Lower leg skin (tissue), 4 donors: ENCODE measurements around the gene OR52J3. TPM values are rescaled to one million over a fixed set of nuclear protein-coding genes. Genes with fewer than 3 reads are reported as not detected.

ENCODE experiments used
- DNase-seq, 2 donors: peaks; one replicate each; pipeline ENCODE4 v3.0.0-alpha.2; 2019; ENCODE audit warnings: low spot score in 2 of 2
- H3K4me3 ChIP-seq: fragments of 200-600 bp; sonication (generic); 2 replicates; pipeline ENCODE4 v1.5.1; 2017; ENCODE audit warnings: mild to moderate bottlenecking, low read depth; ENCODE audit not compliant: poor library complexity, severe bottlenecking
- POLR2A ChIP-seq, 2 donors: fragments of 450-650 bp; IDR thresholded peaks; one replicate each; pipeline ENCODE4 v1.6.1; 2016 to 2017; ENCODE audit warnings: antibody characterized with exemption in 2 of 2, mild to moderate bottlenecking in 1 of 2, moderate library complexity in 1 of 2
- whole genome bisulfite sequencing, 2 donors: methylation state at CpG; one replicate each; pipeline ENCODE4 v1.1.5; 2018; 5-methylcytosine and 5-hydroxymethylcytosine counted together
- intact Hi-C: fragments of 100-400 bp; cut with DNase I; formaldehyde crosslinking; loops from one replicate; pipeline ENCODE4 v1.15.0; 2023; ENCODE audit warnings: low total_unique reads
- total RNA-seq, 4 donors: library from RNA; depleted of rRNA; stranded (reverse); fragments of >200 nt; gene quantifications; one replicate each; pipeline ENCODE4 v1.1.0, GENCODE V29; 2016
- TF ChIP-seq, protein P1 (sequence below), 3 donors: fragments of 450-650 bp; IDR thresholded peaks; one replicate each; pipeline ENCODE4 v1.5.1; 2016; ENCODE audit warnings: antibody characterized with exemption in 3 of 3, mild to moderate bottlenecking in 3 of 3, moderate library complexity in 2 of 3

Gene OR52J3
- total RNA-seq: not detected

DNA sequence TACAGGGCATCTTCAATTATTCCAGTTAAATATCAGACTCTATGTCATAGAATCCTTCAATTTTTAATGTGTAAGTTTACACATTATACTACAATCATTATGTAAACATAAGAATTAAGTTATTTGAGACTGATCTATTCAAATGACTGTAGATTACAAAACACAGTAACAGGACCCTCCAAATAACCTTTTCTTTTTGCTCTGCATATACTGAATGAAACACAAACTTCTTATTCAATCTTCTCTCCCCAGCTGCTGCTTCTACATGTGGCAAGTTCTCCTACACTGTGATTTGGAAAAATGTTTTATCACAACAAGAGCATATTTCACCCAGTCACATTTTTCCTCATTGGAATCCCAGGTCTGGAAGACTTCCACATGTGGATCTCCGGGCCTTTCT is at the start of gene OR52J3:
Gene OR52J3, plus strand, starts transcription at position 301 of the 400 bp plus-strand sequence. Its CDS starts 0 bp downstream, at position 301.
- no peak for DNase-seq
- TF ChIP-seq POLR2A (IDR thresholded peaks at IDR 0.05): no peak
- TF ChIP-seq, protein P1, sequence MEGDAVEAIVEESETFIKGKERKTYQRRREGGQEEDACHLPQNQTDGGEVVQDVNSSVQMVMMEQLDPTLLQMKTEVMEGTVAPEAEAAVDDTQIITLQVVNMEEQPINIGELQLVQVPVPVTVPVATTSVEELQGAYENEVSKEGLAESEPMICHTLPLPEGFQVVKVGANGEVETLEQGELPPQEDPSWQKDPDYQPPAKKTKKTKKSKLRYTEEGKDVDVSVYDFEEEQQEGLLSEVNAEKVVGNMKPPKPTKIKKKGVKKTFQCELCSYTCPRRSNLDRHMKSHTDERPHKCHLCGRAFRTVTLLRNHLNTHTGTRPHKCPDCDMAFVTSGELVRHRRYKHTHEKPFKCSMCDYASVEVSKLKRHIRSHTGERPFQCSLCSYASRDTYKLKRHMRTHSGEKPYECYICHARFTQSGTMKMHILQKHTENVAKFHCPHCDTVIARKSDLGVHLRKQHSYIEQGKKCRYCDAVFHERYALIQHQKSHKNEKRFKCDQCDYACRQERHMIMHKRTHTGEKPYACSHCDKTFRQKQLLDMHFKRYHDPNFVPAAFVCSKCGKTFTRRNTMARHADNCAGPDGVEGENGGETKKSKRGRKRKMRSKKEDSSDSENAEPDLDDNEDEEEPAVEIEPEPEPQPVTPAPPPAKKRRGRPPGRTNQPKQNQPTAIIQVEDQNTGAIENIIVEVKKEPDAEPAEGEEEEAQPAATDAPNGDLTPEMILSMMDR (IDR thresholded peaks at IDR 0.05): no peak
- 85 to 88% methylated on average over 1 of the region's 1 CpG for whole genome bisulfite sequencing, 2 donors
- no peak within 1 kb of the TSS for H3K4me3 ChIP-seq
- intact Hi-C loops: no loop called here

DNA sequence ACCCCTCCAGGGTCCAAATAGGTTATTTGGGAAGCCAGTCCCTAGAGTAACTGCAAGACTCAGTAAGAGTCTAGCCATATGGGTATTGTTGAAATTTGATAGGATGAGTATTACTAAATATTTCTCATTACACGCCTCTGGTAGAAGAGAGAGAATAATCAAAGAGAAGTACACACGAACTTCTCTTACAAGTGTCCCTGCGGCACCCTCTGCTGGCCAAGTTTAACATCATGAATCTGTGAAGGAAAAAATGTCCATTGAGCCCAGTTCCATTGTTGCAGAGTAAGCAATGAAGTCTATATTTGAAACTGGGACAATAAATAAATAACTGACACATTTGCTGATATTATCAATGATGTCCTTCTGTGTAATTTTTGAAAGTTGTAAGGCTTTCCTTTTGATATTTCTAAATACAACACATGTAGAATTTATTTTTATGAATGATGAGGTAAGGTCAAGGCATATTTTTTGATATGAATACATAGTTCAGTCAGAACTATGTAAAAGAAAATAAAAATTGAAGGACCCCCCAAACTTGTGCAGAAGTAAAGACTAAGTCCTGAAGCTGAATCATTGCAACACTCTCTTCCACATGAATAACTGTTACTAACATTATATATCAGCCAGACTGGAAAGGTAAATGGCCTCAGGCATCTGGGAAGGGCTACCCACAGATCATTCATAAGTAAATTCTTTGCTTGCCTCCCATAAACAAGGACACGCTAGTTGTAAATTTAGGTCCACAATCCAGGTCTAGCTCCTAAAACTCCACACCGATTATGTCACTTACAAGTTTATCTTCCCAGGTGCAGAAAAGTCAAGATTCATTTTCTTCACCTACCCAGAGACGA is 41.7 kb upstream of the OR52J3 start:
- intact Hi-C loops: loop anchor here (5.0 kb wide), 1 partner anchor 817 kb away; no protein-coding TSS in a partner anchor
- H3K4me3 ChIP-seq: no peak overlapping the region
- no peak for DNase-seq
- 22 to 28% methylated on average over 6 of the region's 6 CpGs for WGBS, 2 donors
- TF ChIP-seq, protein P1 (IDR thresholded peaks at IDR 0.05): no peak
- no peak for TF ChIP-seq POLR2A (IDR thresholded peaks at IDR 0.05)

DNA sequence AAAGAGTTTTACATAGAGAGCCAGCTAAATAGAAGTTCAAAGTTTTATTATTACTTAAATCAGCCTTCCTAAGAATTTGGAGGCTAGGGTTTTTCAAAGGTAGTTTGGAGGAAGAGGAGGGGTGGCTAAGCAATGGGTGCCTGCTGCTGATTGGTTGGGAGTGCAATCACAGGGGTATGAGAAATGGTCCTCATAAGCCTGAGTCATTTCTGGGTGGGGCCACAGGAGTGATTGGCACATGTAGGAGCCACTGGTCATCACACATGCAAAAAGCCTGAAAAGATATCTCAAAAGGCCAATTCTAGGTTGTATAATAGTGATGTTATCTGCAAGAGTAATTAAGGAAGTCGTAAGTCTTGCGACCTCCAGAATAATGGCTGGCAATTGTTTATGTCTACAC is 38.8 kb upstream of the OR52J3 start:
- intact Hi-C loops: no loop called here
- DNase-seq: no peak
- no peak overlapping the region for H3K4me3 ChIP-seq
- WGBS, 2 donors: 21 to 57% methylated on average over 2 of the region's 2 CpGs
- TF ChIP-seq, protein P1 (IDR thresholded peaks at IDR 0.05): no peak
- TF ChIP-seq POLR2A (IDR thresholded peaks at IDR 0.05): no peak

DNA sequence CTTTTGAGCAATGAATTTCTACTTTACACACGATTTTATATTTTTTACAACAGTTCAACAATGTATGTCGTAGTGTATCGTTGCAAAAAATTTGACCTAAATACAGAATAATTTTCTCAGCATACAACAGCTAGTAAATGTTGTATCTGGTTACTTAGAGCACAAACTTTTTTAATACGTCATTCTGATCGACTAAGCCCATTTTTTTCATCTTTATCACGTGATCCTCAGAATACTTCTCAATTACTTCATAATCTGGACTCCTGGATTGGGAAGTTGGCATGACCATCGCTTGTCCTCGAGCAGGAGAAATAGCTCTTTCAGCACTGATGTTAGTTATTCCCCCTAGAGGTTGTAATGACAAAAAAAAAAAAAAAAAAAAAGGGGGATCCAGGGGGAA is 35.1 kb upstream of the OR52J3 start:
- TF ChIP-seq, protein P1 (IDR thresholded peaks at IDR 0.05): no peak
- no peak for TF ChIP-seq POLR2A (IDR thresholded peaks at IDR 0.05)

DNA sequence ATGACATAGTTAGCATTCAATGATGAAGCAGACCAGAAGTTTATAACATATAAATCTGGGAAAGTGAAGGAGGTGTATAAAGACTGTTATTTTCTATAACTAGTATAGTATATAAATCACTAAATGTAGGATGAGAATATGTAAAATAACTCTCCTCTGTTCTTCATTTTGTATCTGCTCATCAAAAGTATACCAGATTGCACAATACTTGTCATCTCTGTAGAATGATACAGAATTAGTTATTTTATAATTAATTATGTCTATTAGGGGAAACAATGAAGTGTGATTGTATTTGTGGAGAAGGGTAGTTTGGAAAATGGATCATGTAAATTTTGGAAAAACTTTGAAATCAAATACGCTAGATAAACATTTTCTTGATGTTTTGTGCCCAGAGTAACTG is 33.3 kb upstream of the OR52J3 start:
- H3K4me3 ChIP-seq: no peak overlapping the region
- TF ChIP-seq, protein P1 (IDR thresholded peaks at IDR 0.05): no peak
- TF ChIP-seq POLR2A (IDR thresholded peaks at IDR 0.05): no peak
- DNase-seq: no peak
- WGBS, 2 donors: 71 to 88% methylated on average over 1 of the region's 1 CpG
- intact Hi-C loops: no loop called here

More for the DNA sequence above, 35.1 kb upstream of the OR52J3 start:
- intact Hi-C loops: no loop called here
- 77 to 82% methylated on average over 8 of the region's 8 CpGs for WGBS, 2 donors
- DNase-seq: no peak
- H3K4me3 ChIP-seq: no peak overlapping the region
